GM21825 (cell line): ENCODE results near the gene PKD1L1.

ENCODE experiments used
- ATAC-seq: cut with Tn5 transposase; IDR thresholded peaks from one replicate; pipeline ENCODE4 v1.9.1; 2021; ENCODE audit warnings: mild to moderate bottlenecking, moderate library complexity; ENCODE audit not compliant: unreplicated experiment

Gene PKD1L1

DNA sequence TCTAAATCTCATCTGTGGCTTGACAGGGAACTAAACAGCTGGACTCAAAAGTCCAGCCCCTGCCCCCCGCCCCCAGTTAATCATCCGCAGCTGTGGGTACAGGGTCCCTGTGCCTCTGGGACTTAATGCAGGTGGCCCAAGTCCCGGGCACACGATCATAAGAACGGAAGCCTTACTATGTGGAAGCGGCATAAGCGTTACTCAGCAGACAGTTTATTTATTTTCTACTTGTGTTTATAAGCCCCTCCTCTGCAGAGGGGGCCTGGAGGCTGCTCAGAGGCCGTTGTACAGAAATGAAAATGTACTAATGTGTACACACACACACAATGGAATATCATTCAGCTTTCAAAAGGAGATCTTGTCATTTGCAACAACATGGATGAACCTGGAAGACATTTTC is 208.4 kb downstream of the PKD1L1 start:
- ATAC-seq = no peak

DNA sequence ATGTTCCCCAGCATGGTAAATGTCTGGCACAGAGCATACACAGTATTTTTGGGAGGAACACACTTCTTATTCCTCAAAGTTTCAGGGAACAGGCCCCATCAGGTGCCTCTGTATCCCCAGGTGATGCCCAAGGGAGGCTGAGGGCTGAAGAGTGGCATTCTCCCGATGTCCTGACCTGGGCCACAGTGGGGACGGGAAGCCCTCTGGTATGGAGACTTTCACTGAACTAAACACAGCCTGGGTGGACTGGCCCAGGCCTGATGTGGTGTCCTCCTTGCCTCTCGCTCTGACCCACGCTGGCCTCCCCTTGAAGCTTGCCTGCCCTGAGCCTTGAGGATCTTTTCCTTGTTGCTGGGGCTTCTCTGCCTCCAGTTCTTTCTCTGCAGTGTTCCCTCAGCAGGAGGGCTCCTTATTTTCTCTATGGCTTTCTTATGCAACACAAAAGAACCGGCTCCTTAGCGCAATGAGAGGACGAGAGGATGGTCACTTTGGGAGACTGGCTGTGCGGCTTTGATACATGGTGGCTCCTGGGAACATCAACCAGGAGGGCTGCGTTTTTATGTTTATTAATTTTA is 208.9 kb downstream of the PKD1L1 start:
- no peak for ATAC-seq

GRCh38 chr7:47738563-47739166 is 209.6 kb downstream of the PKD1L1 start:
- ATAC-seq = no peak

DNA sequence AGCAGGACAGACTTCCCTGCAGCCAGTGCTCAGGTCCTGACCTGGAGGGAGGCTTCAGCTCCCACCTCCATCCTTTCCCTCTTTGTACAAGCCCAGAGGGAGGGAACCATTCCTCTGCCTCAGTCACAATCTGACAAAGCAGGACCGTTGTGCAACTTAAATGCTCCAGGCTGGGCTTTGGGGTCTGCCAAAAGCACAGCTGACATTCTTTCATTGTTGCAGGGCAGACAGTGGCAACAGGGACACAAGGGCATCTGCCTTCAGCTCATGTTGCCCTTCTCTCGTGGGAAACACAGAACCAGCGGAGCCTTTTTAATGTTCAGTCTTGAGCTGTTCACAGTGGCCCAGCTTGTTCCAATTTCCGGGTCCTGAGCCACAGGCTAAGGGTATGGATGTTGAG is 210.7 kb downstream of the PKD1L1 start:
- no peak for ATAC-seq

DNA sequence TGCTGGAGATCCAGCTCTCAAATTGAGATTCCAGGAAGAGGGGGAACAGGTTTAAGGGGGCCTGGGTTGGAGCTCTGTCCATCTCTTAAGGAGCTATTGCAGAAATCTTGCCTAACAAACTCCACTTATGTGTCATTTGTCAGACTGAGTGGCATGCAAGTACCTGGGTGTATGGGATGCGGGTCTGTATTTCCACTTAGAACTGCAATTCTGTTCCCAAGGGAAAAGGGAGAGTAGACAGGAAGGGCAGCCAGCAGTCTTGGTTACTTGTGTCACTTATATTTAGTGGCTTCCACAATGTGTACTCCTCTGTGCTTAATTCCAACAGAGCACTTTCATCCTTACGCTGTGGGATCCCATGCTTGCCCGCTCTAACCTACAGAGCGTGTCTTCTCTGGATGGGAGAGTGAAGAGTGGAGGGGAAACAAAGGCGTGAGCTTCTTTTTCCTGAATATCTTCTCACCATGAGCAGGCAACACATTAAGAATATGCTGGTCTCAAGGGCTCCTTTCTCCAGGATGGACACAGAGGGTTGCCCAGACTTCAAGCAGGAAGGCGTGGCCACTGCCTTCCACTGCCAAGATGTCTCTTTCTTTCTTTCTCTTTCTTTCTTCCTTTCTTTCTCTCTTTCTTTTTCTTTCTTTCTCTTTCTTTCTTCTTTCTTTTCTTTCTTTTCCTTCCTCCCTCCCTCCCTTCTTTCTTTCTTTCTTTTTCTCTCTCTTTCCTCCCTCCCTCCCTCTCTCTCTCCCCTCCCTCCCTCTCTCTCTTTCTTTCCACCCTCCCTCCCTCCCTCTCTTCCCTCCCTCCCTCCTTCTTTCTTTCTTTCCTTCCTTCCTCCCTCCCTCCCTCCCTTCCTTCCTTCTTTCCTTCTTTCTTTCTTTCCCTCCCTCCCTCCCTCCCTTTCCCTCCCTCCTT is 212.6 kb downstream of the PKD1L1 start:
- ATAC-seq = no peak

DNA sequence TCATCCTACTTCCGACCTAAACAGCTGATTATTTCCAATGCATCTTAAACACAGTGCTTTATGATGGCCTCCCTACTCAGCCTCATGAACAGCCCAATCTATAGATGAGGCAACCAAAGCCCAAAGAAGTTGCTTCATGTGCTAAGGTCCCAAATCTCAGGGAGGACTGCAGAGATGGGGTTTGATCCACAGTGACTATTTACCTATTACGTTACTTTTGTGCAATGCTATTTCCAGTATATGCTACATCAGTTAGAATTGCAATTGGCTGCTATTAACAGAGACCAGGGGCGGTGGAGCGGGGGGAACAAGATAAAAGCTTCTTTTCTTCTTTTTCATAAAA is 213.3 kb downstream of the PKD1L1 start:
- ATAC-seq = no peak

DNA sequence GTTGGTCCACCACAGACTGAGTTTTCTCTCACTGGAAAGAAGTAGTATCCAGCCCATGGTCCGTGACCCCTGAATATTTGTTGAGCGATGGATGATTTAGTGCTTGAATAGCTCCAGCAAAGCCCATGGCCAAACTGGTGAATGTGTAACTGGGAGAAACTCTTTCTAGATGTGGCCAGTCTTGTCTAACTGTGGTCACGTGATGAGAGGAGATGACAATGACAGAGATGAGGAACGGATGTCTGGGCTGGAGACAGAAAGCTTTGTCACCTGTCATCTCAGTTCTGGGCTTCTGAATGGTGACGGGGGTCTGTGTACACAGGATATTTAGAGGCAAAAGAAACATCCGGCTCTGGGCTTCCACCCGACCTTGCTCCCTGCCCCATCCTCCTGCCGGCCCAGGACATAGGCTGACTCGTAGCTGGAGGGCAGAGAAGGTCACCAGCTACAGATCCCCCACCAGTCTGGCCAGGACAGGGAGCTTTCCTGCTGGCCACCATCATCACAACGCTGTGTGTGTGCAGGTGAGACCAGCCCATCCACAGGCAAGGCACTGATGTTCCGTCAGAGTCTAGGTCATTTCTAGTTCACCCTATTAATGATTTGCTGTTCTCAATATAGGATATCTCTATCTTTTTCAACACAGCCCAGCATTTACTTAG is 213.8 kb downstream of the PKD1L1 start:
- no peak for ATAC-seq

- no peak for ATAC-seq
Observed at GRCh38 chr7:47730142-47730541, 218.1 kb downstream of the PKD1L1 start.

GRCh38 chr7:47726047-47726726 is 222.1 kb downstream of the PKD1L1 start:
- no peak for ATAC-seq

- ATAC-seq = no peak
Observed at GRCh38 chr7:47725031-47725780, 223.1 kb downstream of the PKD1L1 start.
